HepG2 (cell line): ENCODE results near the gene GNA15. TPM values are rescaled to one million over a fixed set of nuclear protein-coding genes. Genes with fewer than 3 reads are reported as not detected.

Experiments
- ISX ChIP-seq: sonication (generic); formaldehyde crosslinking; conservative IDR thresholded peaks from 2 replicates; pipeline ENCODE4 v1.5.0; 2020; ENCODE audit warnings: missing genetic modification reagents
- JUN ChIP-seq: sonication (generic); formaldehyde crosslinking; IDR thresholded peaks from 2 replicates; pipeline ENCODE4 v1.4.0; 2020; ENCODE audit warnings: mild to moderate bottlenecking, missing genetic modification reagents
- MAFF ChIP-seq: IDR thresholded peaks from 2 replicates; pipeline ENCODE4 v1.6.1; 2011; ENCODE audit warnings: low read depth, low read length, improper control_type of control experiment
- RFXAP ChIP-seq: sonication (generic); formaldehyde crosslinking; IDR thresholded peaks from 2 replicates; pipeline ENCODE4 v1.4.0; 2020; ENCODE audit warnings: missing genetic modification reagents, borderline replicate concordance
- SIN3A ChIP-seq: IDR thresholded peaks from 2 replicates; pipeline ENCODE4 v1.6.1; 2011; ENCODE audit warnings: low read depth, mild to moderate bottlenecking, control low read depth, low read length, borderline replicate concordance
- SP5 ChIP-seq: IDR thresholded peaks from 2 replicates; pipeline ENCODE4 v1.6.1; 2016; ENCODE audit warnings: low read depth, borderline replicate concordance
- TBP ChIP-seq: sonication (generic); formaldehyde crosslinking; IDR thresholded peaks from 2 replicates; pipeline ENCODE4 v1.5.0; 2020; ENCODE audit warnings: missing genetic modification reagents
- ZNF501 ChIP-seq: sonication (generic); formaldehyde crosslinking; IDR thresholded peaks from 2 replicates; pipeline ENCODE4 v1.5.1; 2020; ENCODE audit warnings: mild to moderate bottlenecking, moderate library complexity, missing genetic modification reagents
- ZNF776 ChIP-seq: sonication (generic); formaldehyde crosslinking; IDR thresholded peaks from 2 replicates; pipeline ENCODE4 v1.4.0; 2020; ENCODE audit warnings: mild to moderate bottlenecking, missing genetic modification reagents
- ZNF788 ChIP-seq: sonication (generic); formaldehyde crosslinking; IDR thresholded peaks from 2 replicates; pipeline ENCODE4 v1.5.0; 2020; ENCODE audit warnings: mild to moderate bottlenecking, missing genetic modification reagents, borderline replicate concordance
- polyA plus RNA-seq, 8 experiments: library from polyadenylated mRNA; depleted of rRNA in 3 of 8; stranded (reverse) in 7 of 8; unstranded in 1 of 8; fragments of >200 nt; fragmentation: Illumina TruSeq in 4 of 8; extraction: Trizol in 4 of 8; gene quantifications; 2 replicates each; pipeline versions ENCODE4 v1.2.1 to v1.2.3, GENCODE V29; 2011 to 2016; ENCODE audit warnings: low read depth in 4 of 8, missing spikeins in 1 of 8, mixed read lengths in 1 of 8; ENCODE audit not compliant: insufficient read depth in 1 of 8
- total RNA-seq, 5 experiments: library from RNA; depleted of rRNA; stranded (reverse); fragments of >200 nt; fragmentation: Illumina TruSeq; extraction: Trizol; gene quantifications; 2 replicates each; pipeline ENCODE4 v1.2.3, GENCODE V29; 2016; ENCODE audit warnings: low read depth in 1 of 5
- TF ChIP-seq, protein P1 (sequence below): sonication (generic); formaldehyde crosslinking; IDR thresholded peaks from 2 replicates; pipeline ENCODE4 v1.8.0; 2023; ENCODE audit warnings: mild to moderate bottlenecking, missing genetic modification reagents
- TF ChIP-seq, protein P2 (sequence below): sonication (generic); formaldehyde crosslinking; IDR thresholded peaks from 2 replicates; pipeline ENCODE4 v1.4.0; 2020; ENCODE audit warnings: mild to moderate bottlenecking, missing genetic modification reagents, borderline replicate concordance

Gene GNA15
- total and polyA plus RNA-seq, 2 of the 13 experiments (the other 11 are each of a cell fraction or from before 2014, with no cell fraction given): not detected

DNA sequence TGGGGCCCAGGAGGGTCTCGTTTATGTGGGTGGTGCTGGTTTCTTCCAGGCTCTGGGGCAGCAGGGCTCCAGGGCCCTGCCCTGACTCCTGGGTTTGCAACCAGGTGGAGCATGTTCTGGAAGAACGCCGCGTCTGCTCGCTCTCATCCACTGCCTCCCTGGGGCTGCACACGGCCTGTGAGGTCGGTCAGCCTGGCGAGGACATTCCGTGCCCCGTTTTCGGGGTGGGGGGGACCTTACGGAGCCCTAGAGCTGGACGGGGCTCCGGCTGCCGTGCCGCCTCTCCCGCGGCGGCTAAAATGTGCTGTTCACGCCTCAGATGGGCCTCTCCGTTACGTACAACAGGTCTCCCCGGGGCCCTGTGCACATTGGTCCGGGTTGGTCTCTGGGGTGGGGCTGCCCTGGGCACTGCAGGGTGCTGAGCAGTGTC is 38.4 kb upstream of the GNA15 start (continued):
- no peak for TF ChIP-seq SIN3A
- TF ChIP-seq ISX (CRISPR knock-in tag): no peak
- TF ChIP-seq SP5 (CRISPR knock-in tag): no peak
- no peak for TF ChIP-seq JUN
- TF ChIP-seq, protein P1, sequence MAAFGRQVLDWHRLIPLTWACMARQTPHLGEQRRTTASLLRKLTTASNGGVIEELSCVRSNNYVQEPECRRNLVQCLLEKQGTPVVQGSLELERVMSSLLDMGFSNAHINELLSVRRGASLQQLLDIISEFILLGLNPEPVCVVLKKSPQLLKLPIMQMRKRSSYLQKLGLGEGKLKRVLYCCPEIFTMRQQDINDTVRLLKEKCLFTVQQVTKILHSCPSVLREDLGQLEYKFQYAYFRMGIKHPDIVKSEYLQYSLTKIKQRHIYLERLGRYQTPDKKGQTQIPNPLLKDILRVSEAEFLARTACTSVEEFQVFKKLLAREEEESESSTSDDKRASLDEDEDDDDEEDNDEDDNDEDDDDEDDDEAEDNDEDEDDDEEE (CRISPR knock-in tag): no peak
- no peak for TF ChIP-seq ZNF501 (CRISPR knock-in tag)
- TF ChIP-seq RFXAP: no peak
- TF ChIP-seq, protein P2, sequence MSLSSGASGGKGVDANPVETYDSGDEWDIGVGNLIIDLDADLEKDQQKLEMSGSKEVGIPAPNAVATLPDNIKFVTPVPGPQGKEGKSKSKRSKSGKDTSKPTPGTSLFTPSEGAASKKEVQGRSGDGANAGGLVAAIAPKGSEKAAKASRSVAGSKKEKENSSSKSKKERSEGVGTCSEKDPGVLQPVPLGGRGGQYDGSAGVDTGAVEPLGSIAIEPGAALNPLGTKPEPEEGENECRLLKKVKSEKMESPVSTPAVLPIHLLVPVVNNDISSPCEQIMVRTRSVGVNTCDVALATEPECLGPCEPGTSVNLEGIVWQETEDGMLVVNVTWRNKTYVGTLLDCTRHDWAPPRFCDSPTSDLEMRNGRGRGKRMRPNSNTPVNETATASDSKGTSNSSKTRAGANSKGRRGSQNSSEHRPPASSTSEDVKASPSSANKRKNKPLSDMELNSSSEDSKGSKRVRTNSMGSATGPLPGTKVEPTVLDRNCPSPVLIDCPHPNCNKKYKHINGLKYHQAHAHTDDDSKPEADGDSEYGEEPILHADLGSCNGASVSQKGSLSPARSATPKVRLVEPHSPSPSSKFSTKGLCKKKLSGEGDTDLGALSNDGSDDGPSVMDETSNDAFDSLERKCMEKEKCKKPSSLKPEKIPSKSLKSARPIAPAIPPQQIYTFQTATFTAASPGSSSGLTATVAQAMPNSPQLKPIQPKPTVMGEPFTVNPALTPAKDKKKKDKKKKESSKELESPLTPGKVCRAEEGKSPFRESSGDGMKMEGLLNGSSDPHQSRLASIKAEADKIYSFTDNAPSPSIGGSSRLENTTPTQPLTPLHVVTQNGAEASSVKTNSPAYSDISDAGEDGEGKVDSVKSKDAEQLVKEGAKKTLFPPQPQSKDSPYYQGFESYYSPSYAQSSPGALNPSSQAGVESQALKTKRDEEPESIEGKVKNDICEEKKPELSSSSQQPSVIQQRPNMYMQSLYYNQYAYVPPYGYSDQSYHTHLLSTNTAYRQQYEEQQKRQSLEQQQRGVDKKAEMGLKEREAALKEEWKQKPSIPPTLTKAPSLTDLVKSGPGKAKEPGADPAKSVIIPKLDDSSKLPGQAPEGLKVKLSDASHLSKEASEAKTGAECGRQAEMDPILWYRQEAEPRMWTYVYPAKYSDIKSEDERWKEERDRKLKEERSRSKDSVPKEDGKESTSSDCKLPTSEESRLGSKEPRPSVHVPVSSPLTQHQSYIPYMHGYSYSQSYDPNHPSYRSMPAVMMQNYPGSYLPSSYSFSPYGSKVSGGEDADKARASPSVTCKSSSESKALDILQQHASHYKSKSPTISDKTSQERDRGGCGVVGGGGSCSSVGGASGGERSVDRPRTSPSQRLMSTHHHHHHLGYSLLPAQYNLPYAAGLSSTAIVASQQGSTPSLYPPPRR (CRISPR knock-in tag): no peak
- no peak for TF ChIP-seq TBP (CRISPR knock-in tag)
- 0 out of 2 replicates have a peak, but pooled peaks have one; percentile 20 for TF ChIP-seq ZNF788 (CRISPR knock-in tag)
- no peak for TF ChIP-seq ZNF776 (CRISPR knock-in tag)
- no peak for TF ChIP-seq MAFF
